HCT116 (cell line): ENCODE data around the gene PRKN. TPM values are rescaled to one million over a fixed set of nuclear protein-coding genes. Genes with fewer than 3 reads are reported as not detected.

Source experiments
- ATAC-seq: fragments of 200-7000 bp; cut with Tn5 transposase; 2 replicates; pipeline ENCODE4 v1.9.1; 2020; ENCODE audit warnings: mild to moderate bottlenecking, moderate library complexity
- BruUV-seq: library from RNA; stranded (reverse); fragments of 400-500 nt; replicated peaks from 2 replicates; lab custom pipeline; 2021; lab: Mats Ljungman, UMichigan
- CTCF ChIA-PET: fragments of 300-600 bp; sonication (Branson Sonifier 250); formaldehyde crosslinking; loops from one replicate; lab custom pipeline; 2021; ENCODE audit warnings: antibody characterized with exemption; lab: Charles Lee
- POLR2A ChIA-PET: fragments of 300-600, 350-600 bp; sonication (Branson Sonifier 250); formaldehyde crosslinking; loops from one replicate; lab custom pipeline; 2021; ENCODE audit warnings: antibody characterized with exemption; lab: Charles Lee
- RAD21 ChIA-PET, 2 experiments: fragments of 300-600 bp; sonication (Branson Sonifier 250); formaldehyde crosslinking; loops; one replicate each; lab custom pipeline; 2023; ENCODE audit warnings: low total read pairs in 2 of 2; ENCODE audit not compliant: uncharacterized antibody in 2 of 2, unreplicated experiment in 2 of 2, low non-redundant PET in 1 of 2; lab: Charles Lee
- DNase-seq: peaks from one replicate; pipeline ENCODE4 v3.0.0-alpha.2; 2010; ENCODE audit warnings: low read depth, low spot score
- H2AFZ ChIP-seq: fragments of 200-600 bp; shearing (Covaris generic), sonication (generic); 2 replicates; pipeline ENCODE4 v1.6.1; 2017; ENCODE audit warnings: low read depth, mixed run types, mixed read lengths, antibody characterized with exemption, low read length; ENCODE audit not compliant: poor library complexity, severe bottlenecking
- H3K27ac ChIP-seq: 2 replicates; pipeline ENCODE4 v1.5.1; 2012; ENCODE audit warnings: low read depth, low read length
- H3K27me3 ChIP-seq: fragments of 200-600 bp; sonication (generic); 2 replicates; pipeline ENCODE4 v1.6.1; 2016; ENCODE audit warnings: mixed run types, low read length, mixed read lengths; ENCODE audit not compliant: insufficient read depth
- H3K36me3 ChIP-seq, 2 experiments: fragments of 200-500 bp in 1 of 2; fragments of 200-600 bp in 1 of 2; sonication (Bioruptor generic) in 1 of 2; sonication (generic) in 1 of 2; 2 replicates each; pipeline versions ENCODE4 v1.5.1 to v1.6.1; 2014 to 2016; ENCODE audit warnings: low read length in 2 of 2, inconsistent platforms in 1 of 2, mixed read lengths in 1 of 2, mixed run types in 1 of 2; ENCODE audit not compliant: insufficient read depth in 2 of 2, control insufficient read depth in 1 of 2
- H3K4me1 ChIP-seq, 2 experiments: fragments of 200-600 bp in 1 of 2; sonication (generic) in 1 of 2; 2 replicates each; pipeline versions ENCODE4 v1.5.1 to v1.6.1; 2012 to 2017; ENCODE audit warnings: low read length in 2 of 2, inconsistent platforms in 1 of 2, mild to moderate bottlenecking in 1 of 2, mixed read lengths in 1 of 2, mixed run types in 1 of 2, moderate library complexity in 1 of 2; ENCODE audit not compliant: insufficient read depth in 2 of 2, control insufficient read depth in 1 of 2
- H3K4me2 ChIP-seq: fragments of 200-600 bp; sonication (generic); 2 replicates; pipeline ENCODE4 v1.6.1; 2017; ENCODE audit warnings: mixed run types, low read length, mixed read lengths
- H3K4me3 ChIP-seq, 2 experiments: fragments of 200-600 bp in 1 of 2; sonication (generic) in 1 of 2; replicated peaks in 1 of 2; 2 replicates each; pipeline ENCODE4 v1.5.1; 2011 to 2016; ENCODE audit warnings: low read length in 2 of 2, control low read depth in 1 of 2, low read depth in 1 of 2, mild to moderate bottlenecking in 1 of 2, mixed read lengths in 1 of 2, mixed run types in 1 of 2
- H3K79me2 ChIP-seq: fragments of 200-600 bp; sonication (generic); 2 replicates; pipeline ENCODE4 v1.6.1; 2017; ENCODE audit warnings: mild to moderate bottlenecking, mixed run types, low read length, moderate library complexity, mixed read lengths; ENCODE audit not compliant: insufficient read depth
- H3K9ac ChIP-seq: fragments of 200-600 bp; sonication (generic); 2 replicates; pipeline ENCODE4 v1.6.1; 2016; ENCODE audit warnings: low read length, mixed read lengths
- H3K9me2 ChIP-seq: fragments of 200-600 bp; sonication (generic), shearing (Covaris generic); 2 replicates; pipeline ENCODE4 v1.6.1; 2017; ENCODE audit warnings: mixed run types, mild to moderate bottlenecking, moderate library complexity; ENCODE audit not compliant: insufficient read depth
- H3K9me3 ChIP-seq, 2 experiments: fragments of 200-500 bp in 1 of 2; fragments of 200-600 bp in 1 of 2; sonication (Bioruptor generic) in 1 of 2; sonication (generic) in 1 of 2; 2 replicates each; pipeline ENCODE4 v1.6.1; 2014 to 2017; ENCODE audit warnings: low read length in 2 of 2, mixed read lengths in 2 of 2, inconsistent platforms in 1 of 2, low read depth in 1 of 2, mild to moderate bottlenecking in 1 of 2, mixed run types in 1 of 2, moderate library complexity in 1 of 2; ENCODE audit not compliant: control insufficient read depth in 1 of 2, insufficient read depth in 1 of 2
- H4K20me1 ChIP-seq: fragments of 200-600 bp; sonication (generic), shearing (Covaris generic); 2 replicates; pipeline ENCODE4 v1.6.1; 2017; ENCODE audit warnings: mixed run types, mild to moderate bottlenecking, moderate library complexity; ENCODE audit not compliant: insufficient read depth
- CBX3 ChIP-seq: IDR thresholded peaks from 2 replicates; pipeline ENCODE4 v1.6.1; 2012; ENCODE audit warnings: low read depth
- CTCF ChIP-seq, 3 experiments: fragments of 200-600 bp in 1 of 3; sonication (generic) in 1 of 3; IDR thresholded peaks in 2 of 3; conservative IDR thresholded peaks in 1 of 3; 2 replicates each; pipeline ENCODE4 v1.5.1; 2012 to 2017; ENCODE audit warnings: low read depth in 2 of 3, low read length in 2 of 3, antibody characterized with exemption in 1 of 3, borderline replicate concordance in 1 of 3, control low read depth in 1 of 3, mild to moderate bottlenecking in 1 of 3, mixed read lengths in 1 of 3, mixed run types in 1 of 3, moderate library complexity in 1 of 3; ENCODE audit not compliant: insufficient read depth in 1 of 3
- EGR1 ChIP-seq: IDR thresholded peaks from 2 replicates; pipeline ENCODE4 v1.6.1; 2012; ENCODE audit warnings: low read depth
- ELF1 ChIP-seq: IDR thresholded peaks from 2 replicates; pipeline ENCODE4 v1.6.1; 2012; ENCODE audit warnings: low read depth, borderline replicate concordance
- EZH2phosphoT487 ChIP-seq: fragments of 200-600 bp; IDR thresholded peaks from 2 replicates; pipeline ENCODE4 v1.6.1; 2018; ENCODE audit warnings: antibody characterized with exemption, borderline replicate concordance
- JUND ChIP-seq: IDR thresholded peaks from 2 replicates; pipeline ENCODE4 v1.6.1; 2012
- MAX ChIP-seq: IDR thresholded peaks from 2 replicates; pipeline ENCODE4 v1.6.1; 2012
- RAD21 ChIP-seq: IDR thresholded peaks from 2 replicates; pipeline ENCODE4 v1.6.1; 2012; ENCODE audit warnings: low read depth, mild to moderate bottlenecking
- REST ChIP-seq: IDR thresholded peaks from 2 replicates; pipeline ENCODE4 v1.6.1; 2012; ENCODE audit warnings: low read depth
- SRF ChIP-seq: IDR thresholded peaks from 2 replicates; pipeline ENCODE4 v1.6.1; 2012; ENCODE audit warnings: low read depth
- ZBTB33 ChIP-seq: IDR thresholded peaks from 2 replicates; pipeline ENCODE4 v1.6.1; 2011; ENCODE audit warnings: mild to moderate bottlenecking, low read length, moderate library complexity; ENCODE audit not compliant: insufficient replicate concordance; ENCODE audit errors: extremely low read depth
- ZFX ChIP-seq: fragments of 450-650 bp; IDR thresholded peaks from 2 replicates; pipeline ENCODE4 v1.6.1; 2017
- ZNF274 ChIP-seq: fragments of 200-500 bp; sonication (Bioruptor generic); IDR thresholded peaks from 2 replicates; pipeline ENCODE4 v1.6.1; 2014; ENCODE audit warnings: mild to moderate bottlenecking, low read depth, low read length, inconsistent platforms
- intact Hi-C: fragments of 100-400 bp; cut with micrococcal nuclease; formaldehyde crosslinking; loops from 2 replicates; pipeline ENCODE4 v1.10.0; 2022
- total RNA-seq: library from RNA; stranded (reverse); gene quantifications from one replicate; pipeline ENCODE4 v1.2.1, GENCODE V29; 2021; ENCODE audit not compliant: unreplicated experiment
- TF ChIP-seq, protein P1 (sequence below): IDR thresholded peaks from 2 replicates; pipeline ENCODE4 v1.6.1; 2012

PRKN gene
- total RNA-seq, 1 experiment from 2014 or later = 2.6 TPM

DNA sequence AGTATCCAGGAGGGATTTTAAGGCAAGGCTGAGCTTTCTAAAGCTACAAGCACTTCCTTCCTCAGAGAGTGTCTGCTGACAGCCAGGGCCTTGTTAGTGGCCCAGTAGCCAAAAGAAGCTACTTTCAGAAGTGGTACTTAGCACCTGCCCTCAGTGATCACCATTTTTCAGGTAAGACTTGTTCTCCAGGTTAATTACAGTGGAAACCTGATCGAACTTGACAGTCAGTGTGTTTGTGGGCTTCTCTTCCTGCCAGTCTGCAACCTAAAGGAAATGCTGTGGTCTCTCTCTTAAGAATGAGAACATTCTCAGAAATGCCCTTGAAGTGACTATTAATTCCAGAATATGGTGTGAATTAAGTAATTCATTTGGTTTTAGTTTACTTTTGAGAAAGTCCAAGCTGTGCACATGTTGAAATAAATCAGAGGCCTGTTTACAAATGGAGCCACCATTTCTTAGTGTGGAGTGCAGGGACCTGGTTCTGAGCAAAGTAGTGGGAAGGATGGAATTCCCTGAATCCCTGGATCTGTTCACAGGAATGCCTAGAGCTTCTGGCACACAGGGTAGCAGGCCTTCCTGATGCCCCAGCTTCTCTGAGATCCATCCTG lies 1268.5 kb downstream of the PRKN start:
- no peaks in the 10 kb centered on the region for H3K9me3 ChIP-seq
- H3K4me2 ChIP-seq = no peak overlapping the region
- H3K36me3 ChIP-seq = no peaks in the 10 kb centered on the region
- no peak for TF ChIP-seq RAD21
- TF ChIP-seq REST = no peak
- no peak for TF ChIP-seq ZFX
- no peak for TF ChIP-seq CBX3
- TF ChIP-seq EZH2phosphoT487 = no peak
- no peak for TF ChIP-seq JUND
- no peak for TF ChIP-seq SRF
- no peak for TF ChIP-seq CTCF (IDR thresholded peaks at IDR 0.05 in 2 of 3, conservative IDR thresholded peaks at IDR 0.05 in 1 of 3; ENCODE audit: borderline replicate concordance in 1 of 3, insufficient read depth in 1 of 3, low read depth in 2 of 3, low read length in 2 of 3)
- no peak for TF ChIP-seq MAX
- TF ChIP-seq, protein P1, sequence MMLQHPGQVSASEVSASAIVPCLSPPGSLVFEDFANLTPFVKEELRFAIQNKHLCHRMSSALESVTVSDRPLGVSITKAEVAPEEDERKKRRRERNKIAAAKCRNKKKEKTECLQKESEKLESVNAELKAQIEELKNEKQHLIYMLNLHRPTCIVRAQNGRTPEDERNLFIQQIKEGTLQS = no peak
- no peak for TF ChIP-seq ZNF274
- TF ChIP-seq ELF1 = no peak
- no peak for TF ChIP-seq EGR1
- TF ChIP-seq ZBTB33 = no peak
- intact Hi-C loops = no loop called here
- RAD21 ChIA-PET = no interaction called here
- H3K9me2 ChIP-seq = no peaks in the 10 kb centered on the region
- CTCF ChIA-PET = no interaction called here
- DNase-seq (no peak), ATAC-seq (no peak)
- no peak overlapping the region for H3K27ac ChIP-seq
- no peak overlapping the region for H3K4me3 ChIP-seq
- H3K9ac ChIP-seq = no peak overlapping the region
- BruUV-seq = no TSS peak
- POLR2A ChIA-PET = no interaction called here
- H3K79me2 ChIP-seq = no peaks in the 10 kb centered on the region
- H2AFZ ChIP-seq = no peak overlapping the region
- no peaks in the 10 kb centered on the region for H3K27me3 ChIP-seq
- H3K4me1 ChIP-seq = peaks cover 0 to 11% of the 10 kb centered on the region in 2 experiments; a peak in 2 of 4 replicates
- no peaks in the 10 kb centered on the region for H4K20me1 ChIP-seq
